Ascending aorta (tissue), 2 donors: ENCODE data around the gene HIPK4. TPM values are rescaled to one million over a fixed set of nuclear protein-coding genes. Genes with fewer than 3 reads are reported as not detected.
A peak's percentile ranks its signal among the peaks of the same experiment; 100 is the strongest.

ENCODE experiments used
- DNase-seq, 2 donors: peaks; one replicate each; pipeline ENCODE4 v3.0.0-alpha.2; 2019; ENCODE audit warnings: low spot score in 2 of 2
- H3K27ac ChIP-seq, 2 donors: fragments of 200-600 bp; sonication (generic); one replicate each; pipeline ENCODE4 v1.5.1; 2016 to 2017; ENCODE audit warnings: mild to moderate bottlenecking in 1 of 2
- H3K27me3 ChIP-seq: fragments of 200-600 bp; sonication (generic); one replicate; pipeline ENCODE4 v1.5.1; 2017
- H3K36me3 ChIP-seq, 2 donors: fragments of 200-600 bp; sonication (generic); one replicate each; pipeline ENCODE4 v1.5.1; 2016
- H3K4me1 ChIP-seq, 2 donors: fragments of 200-600 bp; sonication (generic); one replicate each; pipeline ENCODE4 v1.5.1; 2016 to 2017; ENCODE audit warnings: mild to moderate bottlenecking in 1 of 2
- H3K4me3 ChIP-seq, 2 donors: fragments of 200-600 bp; sonication (generic); one replicate each; pipeline ENCODE4 v1.5.1; 2016 to 2017; ENCODE audit warnings: mild to moderate bottlenecking in 1 of 2
- H3K9me3 ChIP-seq, 2 donors: fragments of 200-600 bp; sonication (generic); one replicate each; pipeline ENCODE4 v1.5.1; 2016
- intact Hi-C: fragments of 100-400 bp; cut with DNase I; formaldehyde crosslinking; loops from one replicate; pipeline ENCODE4 v1.15.1; 2023
- total RNA-seq: library from RNA; depleted of rRNA; stranded (reverse); fragments of >200 nt; gene quantifications from one replicate; pipeline ENCODE4 v1.1.0, GENCODE V29; 2016
- TF ChIP-seq, protein P1 (sequence below), 3 experiments: fragments of 200-600 bp in 2 of 3; fragments of 450-650 bp in 1 of 3; sonication (generic) in 2 of 3; IDR thresholded peaks; one replicate each; pipeline ENCODE4 v1.5.1; 2016 to 2019; ENCODE audit warnings: antibody characterized with exemption in 3 of 3, mild to moderate bottlenecking in 1 of 3, moderate library complexity in 1 of 3

The HIPK4 gene
- total RNA-seq, 1 donor from 2014 or later: not detected

DNA sequence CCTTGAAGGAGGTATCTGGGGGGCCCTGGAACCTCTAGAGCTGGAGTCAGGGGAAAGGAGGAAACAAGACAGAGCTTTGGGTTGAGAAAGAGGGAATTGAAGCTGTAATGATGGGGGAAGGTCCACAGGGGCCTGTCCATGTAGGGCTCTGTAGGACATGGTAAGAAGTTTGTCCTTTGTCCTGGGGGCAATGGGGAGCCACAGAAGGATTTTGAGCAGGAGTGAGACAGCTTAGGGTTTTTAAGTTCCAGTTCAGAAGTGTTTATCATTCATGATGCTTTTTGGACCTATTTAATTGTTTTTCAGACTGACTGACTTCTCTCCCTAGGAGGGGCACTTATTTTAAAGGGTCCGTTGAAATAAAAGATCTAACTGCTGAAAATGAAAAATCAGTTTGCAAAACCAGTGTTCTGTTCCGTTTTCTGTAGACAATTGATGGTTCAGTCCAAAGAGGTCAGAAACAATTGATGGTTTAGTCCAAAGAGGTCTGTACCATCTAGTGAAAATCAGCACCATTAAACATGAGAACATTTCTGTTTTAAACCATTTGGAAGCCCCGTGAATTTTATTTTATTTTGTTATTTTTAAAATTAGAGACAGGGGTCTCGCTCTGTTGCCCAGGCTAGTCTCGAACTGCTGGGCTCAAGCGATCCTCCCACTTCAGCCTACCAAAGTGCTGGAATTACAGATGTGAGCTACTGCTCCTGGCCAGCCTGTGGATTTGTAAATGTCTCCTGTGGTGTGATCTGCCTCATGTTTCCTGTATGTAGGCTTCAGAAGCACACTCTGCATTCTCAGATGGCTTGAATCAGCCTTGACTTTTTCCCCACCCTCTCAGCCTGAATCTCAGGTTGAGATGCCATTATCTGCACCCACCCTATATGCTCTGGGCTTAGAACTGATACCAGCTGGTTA, 33.0 kb downstream of the HIPK4 start:
- TF ChIP-seq, protein P1, sequence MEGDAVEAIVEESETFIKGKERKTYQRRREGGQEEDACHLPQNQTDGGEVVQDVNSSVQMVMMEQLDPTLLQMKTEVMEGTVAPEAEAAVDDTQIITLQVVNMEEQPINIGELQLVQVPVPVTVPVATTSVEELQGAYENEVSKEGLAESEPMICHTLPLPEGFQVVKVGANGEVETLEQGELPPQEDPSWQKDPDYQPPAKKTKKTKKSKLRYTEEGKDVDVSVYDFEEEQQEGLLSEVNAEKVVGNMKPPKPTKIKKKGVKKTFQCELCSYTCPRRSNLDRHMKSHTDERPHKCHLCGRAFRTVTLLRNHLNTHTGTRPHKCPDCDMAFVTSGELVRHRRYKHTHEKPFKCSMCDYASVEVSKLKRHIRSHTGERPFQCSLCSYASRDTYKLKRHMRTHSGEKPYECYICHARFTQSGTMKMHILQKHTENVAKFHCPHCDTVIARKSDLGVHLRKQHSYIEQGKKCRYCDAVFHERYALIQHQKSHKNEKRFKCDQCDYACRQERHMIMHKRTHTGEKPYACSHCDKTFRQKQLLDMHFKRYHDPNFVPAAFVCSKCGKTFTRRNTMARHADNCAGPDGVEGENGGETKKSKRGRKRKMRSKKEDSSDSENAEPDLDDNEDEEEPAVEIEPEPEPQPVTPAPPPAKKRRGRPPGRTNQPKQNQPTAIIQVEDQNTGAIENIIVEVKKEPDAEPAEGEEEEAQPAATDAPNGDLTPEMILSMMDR (IDR thresholded peaks at IDR 0.05): no peak
- Histone ChIP-seq H3K36me3 (peaks cover 0 to 4% of the 10 kb centered on the region in 2 donors), H3K4me3 (no peak overlapping the region), H3K27me3 (no peaks in the 10 kb centered on the region), H3K27ac (no peak overlapping the region), H3K4me1 (no peaks in the 10 kb centered on the region), H3K9me3 (no peaks in the 10 kb centered on the region)
- intact Hi-C loops: no loop called here
- DNase-seq: no peak

DNA sequence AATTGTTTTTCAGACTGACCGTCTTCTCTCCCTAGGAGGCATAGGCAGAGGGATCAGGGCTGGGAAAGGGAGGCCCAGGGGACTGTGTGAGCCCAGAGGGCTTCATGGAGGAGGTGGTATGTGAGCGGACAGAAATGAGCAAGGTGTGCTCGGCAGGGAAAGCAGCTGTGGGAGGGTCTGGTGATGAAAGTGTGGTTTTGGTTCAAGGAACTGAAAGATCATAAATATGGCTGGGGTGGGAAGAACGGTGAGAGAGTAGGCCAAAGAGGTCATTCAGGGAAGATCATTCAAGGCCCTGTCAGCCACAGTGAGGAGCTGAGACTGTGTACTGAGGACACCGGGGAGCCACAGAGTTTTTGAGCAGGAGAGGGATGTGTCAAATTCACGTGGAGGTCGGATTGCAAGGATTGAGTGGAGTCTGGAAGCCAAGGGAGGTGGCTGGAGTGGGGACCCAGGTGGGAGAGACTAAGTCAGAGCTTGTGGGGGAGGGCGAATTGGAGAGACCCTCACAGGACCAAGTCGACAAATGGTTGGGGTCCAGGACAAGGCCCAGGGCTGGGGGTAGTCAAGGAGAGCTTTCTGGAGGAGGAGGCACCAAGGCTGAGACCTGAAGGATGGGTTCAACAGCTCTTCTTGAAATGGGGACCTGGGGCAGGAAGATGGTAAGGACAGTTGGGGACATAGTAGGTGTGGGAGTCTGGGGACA, 33.9 kb downstream of the HIPK4 start:
- Histone ChIP-seq H3K27me3 (no peaks in the 10 kb centered on the region), H3K9me3 (no peaks in the 10 kb centered on the region), H3K27ac (no peak overlapping the region), H3K36me3 (peaks cover 0 to 4% of the 10 kb centered on the region in 2 donors), H3K4me1 (no peaks in the 10 kb centered on the region), H3K4me3 (no peak overlapping the region)
- DNase-seq: no peak
- intact Hi-C loops: no loop called here
- TF ChIP-seq, protein P1 (IDR thresholded peaks at IDR 0.05): no peak

DNA sequence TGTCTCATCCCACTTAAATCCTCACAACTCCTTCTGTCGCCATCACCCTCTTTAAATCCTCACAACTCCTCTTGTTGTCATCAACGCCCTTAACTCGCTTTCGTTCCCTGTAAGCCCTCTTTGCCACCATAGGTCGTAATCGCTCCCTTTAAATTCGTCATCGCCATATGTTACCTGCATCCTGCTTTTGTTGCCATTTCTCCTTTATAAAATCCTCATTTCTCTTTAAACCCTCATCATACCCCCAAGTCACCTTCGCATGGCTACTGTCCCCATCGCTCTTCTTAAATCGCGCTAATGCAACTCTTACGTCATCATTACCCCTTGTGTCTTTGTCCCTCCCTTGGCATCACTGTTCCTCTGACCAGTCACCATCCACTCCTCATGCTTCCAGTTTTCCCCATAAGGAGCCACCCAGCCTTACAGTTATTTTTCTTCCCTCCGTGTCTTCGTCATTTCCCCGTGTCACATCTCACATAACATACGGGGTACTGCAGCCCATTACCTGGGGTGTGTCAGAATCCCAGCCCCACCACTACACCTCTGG, 40.9 kb downstream of the HIPK4 start:
- Histone ChIP-seq H3K27me3 (no peaks in the 10 kb centered on the region), H3K36me3 (no peaks in the 10 kb centered on the region), H3K4me1 (peaks cover 4 to 9% of the 10 kb centered on the region in 2 donors), H3K27ac (peak overlapping the region; percentile 51 to 72), H3K9me3 (no peaks in the 10 kb centered on the region), H3K4me3 (peak overlapping the region; percentile 80 to 94)
- DNase-seq: no peak
- intact Hi-C loops: loop anchor here (1.0 to 5.0 kb wide), 7 partner anchors 53 to 248 kb away; partner anchors contain the start of genes AKT2, MAP3K10 and SERTAD3
- TF ChIP-seq, protein P1 (IDR thresholded peaks at IDR 0.05): no peak

DNA sequence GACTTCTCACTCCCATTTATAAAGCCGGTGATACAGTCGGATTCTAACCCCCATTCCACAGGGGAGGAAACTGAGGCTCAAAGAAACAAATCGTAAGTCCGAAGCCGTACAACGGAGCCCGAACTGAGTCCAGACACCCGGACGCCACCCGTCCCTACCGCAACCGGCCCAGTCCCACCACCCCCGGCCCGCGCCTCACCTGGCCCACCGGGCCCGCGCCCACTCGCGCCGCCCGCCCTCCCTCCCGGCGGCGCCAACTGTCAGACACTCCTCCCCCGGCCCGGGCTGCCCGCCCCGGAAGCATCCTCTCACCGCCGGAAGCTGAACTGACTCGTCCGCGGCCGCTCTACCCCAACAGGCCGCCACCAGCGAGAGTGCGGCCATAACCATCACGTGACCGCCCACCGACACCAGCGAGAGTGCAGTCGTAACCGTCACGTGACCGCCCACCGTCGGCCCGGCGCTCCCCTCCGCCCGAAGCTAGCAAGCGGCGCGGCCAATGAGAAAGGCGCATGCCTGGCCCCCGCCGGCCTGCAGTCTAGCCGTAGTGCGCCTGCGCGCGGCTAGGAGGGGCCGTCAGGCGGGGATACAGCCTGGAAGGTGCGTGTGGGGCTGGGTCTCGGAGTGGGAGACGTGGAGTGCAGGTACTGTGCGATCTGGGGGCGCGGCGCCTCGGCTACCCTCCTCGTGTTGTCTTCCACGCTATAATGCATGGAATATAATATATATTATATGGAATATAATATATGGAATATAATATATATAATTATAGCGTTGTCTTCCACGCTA, 41.7 kb downstream of the HIPK4 start, which contains the start of the genes C19orf47 and PLD3:
Gene C19orf47 (minus strand): TSS at position 273 of the 789 bp plus-strand sequence. CDS start 6,540 bp downstream, outside the sequence.
Gene PLD3 (plus strand): TSS at position 571 of the 789 bp plus-strand sequence. CDS start 17,789 bp downstream, outside the sequence.
- TF ChIP-seq, protein P1 (IDR thresholded peaks at IDR 0.05): no peak
- Histone ChIP-seq H3K36me3 (no peaks in the 10 kb centered on the region), H3K9me3 (no peaks in the 10 kb centered on the region), H3K27me3 (no peaks in the 10 kb centered on the region), H3K4me1 (peaks cover 4 to 10% of the 10 kb centered on the region in 2 donors), H3K27ac (peak within 1 kb of the TSS; percentile 51 to 85), H3K4me3 (peak within 1 kb of the TSS; percentile 80 to 94)
- intact Hi-C loops: loop anchor here (1.0 to 5.0 kb wide), 7 partner anchors 54 to 249 kb away; partner anchors contain the start of genes AKT2, MAP3K10 and SERTAD3
- peak; percentile 99 to 100 for DNase-seq

DNA sequence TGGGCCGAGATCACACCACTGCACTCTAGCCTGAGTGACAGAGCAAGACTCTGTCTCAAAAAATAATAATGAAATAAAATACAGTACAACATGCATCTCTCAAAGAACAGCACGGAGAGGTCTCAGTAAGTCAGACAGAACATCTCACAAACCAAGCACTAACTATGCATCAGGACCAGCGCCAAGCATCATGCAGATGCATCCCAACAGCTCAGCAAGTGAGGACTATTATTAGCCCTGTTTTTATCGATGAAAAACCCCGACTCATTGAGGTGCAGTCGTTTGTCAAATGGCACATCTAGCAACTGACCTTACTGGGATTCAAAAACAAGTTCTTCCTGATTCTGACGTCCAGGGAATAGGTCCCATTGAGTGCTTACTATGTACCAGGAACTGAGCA, 45.6 kb downstream of the HIPK4 start:
- no peaks in the 10 kb centered on the region for H3K27me3 ChIP-seq
- TF ChIP-seq, protein P1 (IDR thresholded peaks at IDR 0.05): no peak
- intact Hi-C loops: no loop called here
- peaks cover 0 to under 1% of the 10 kb centered on the region in 2 donors for H3K36me3 ChIP-seq
- H3K4me1 ChIP-seq: peaks cover 4 to 36% of the 10 kb centered on the region in 2 donors
- no peak overlapping the region for H3K4me3 ChIP-seq
- DNase-seq: no peak
- H3K27ac ChIP-seq: peak overlapping the region in 1 of 2 donors; percentile 4
- no peaks in the 10 kb centered on the region for H3K9me3 ChIP-seq
